ENCODE data around the gene CASZ1. TPM values are rescaled to one million over a fixed set of nuclear protein-coding genes. Genes with fewer than 3 reads are reported as not detected.

Gene CASZ1
- total RNA-seq, 1 donor from 2014 or later: 4.0 TPM

DNA sequence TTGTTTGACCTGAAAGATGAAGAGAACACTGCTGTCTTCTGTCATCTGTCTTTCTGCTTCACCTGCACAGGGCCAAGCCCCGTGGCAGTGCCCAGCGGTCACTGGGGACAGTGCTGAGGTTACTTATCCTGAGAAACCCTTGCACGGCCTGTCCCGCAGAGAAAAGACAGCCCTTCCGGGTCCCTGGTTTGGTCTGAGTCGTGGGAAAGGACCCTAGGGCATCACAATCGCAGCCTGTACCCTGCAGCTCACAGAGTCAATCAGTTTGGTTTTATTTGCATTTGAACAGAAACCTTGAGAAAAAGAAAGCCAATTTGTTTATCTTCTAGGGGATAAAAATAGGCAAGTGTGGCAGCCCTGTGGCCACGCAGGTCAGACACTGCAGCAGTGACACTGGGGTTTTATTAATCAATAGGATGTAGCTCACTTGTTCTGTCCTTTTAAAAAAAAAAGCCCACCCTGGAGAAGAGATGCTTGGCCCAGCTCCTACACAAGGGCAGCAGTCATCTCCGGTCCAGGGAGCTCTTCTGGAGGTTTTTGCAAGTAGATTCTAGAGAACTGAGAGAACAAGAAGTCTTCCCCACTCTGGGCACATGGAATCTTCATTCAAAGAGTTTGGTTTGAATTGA, 201.7 kb downstream of the CASZ1 start:
- Mint-ChIP-seq H3K9me3 (ENCODE audit: unreplicated experiment) (no peaks in the 10 kb centered on the region), H3K36me3 (ENCODE audit: low read depth, unreplicated experiment) (peaks cover 3% of the 10 kb centered on the region), H3K27ac (ENCODE audit: unreplicated experiment) (no peak overlapping the region), H3K4me1 (ENCODE audit: low read depth, unreplicated experiment) (peaks cover 14% of the 10 kb centered on the region), H3K27me3 (ENCODE audit: low read depth, unreplicated experiment) (no peaks in the 10 kb centered on the region), H3K4me3 (ENCODE audit: unreplicated experiment) (no peak overlapping the region)
- DNase-seq (ENCODE audit: low read depth) (no peak), FAIRE-seq (no peak)
- Histone ChIP-seq H3K27me3 (ENCODE audit: insufficient read depth, low read length) (no peaks in the 10 kb centered on the region), H3K4me2 (ENCODE audit: low read length) (no peak overlapping the region), H3K79me2 (ENCODE audit: insufficient read depth, low read length) (no peaks in the 10 kb centered on the region), H3K36me3 (ENCODE audit: insufficient read depth, low read length) (no peaks in the 10 kb centered on the region), H3K4me1 (ENCODE audit: insufficient read depth, low read length) (peaks cover 10% of the 10 kb centered on the region), H3K9me3 (ENCODE audit: insufficient read depth, low read depth, low read length) (no peaks in the 10 kb centered on the region), H3K27ac (ENCODE audit: low read depth, low read length) (no peak overlapping the region), H3K4me3 (ENCODE audit: insufficient read depth, low read depth, low read length) (no peak overlapping the region), H3K9ac (ENCODE audit: low read length) (no peak overlapping the region), H2AFZ (ENCODE audit: low read depth, low read length) (no peak overlapping the region), H4K20me1 (ENCODE audit: insufficient read depth, low read length) (peaks cover 11% of the 10 kb centered on the region)
- TF ChIP-seq, protein P1, sequence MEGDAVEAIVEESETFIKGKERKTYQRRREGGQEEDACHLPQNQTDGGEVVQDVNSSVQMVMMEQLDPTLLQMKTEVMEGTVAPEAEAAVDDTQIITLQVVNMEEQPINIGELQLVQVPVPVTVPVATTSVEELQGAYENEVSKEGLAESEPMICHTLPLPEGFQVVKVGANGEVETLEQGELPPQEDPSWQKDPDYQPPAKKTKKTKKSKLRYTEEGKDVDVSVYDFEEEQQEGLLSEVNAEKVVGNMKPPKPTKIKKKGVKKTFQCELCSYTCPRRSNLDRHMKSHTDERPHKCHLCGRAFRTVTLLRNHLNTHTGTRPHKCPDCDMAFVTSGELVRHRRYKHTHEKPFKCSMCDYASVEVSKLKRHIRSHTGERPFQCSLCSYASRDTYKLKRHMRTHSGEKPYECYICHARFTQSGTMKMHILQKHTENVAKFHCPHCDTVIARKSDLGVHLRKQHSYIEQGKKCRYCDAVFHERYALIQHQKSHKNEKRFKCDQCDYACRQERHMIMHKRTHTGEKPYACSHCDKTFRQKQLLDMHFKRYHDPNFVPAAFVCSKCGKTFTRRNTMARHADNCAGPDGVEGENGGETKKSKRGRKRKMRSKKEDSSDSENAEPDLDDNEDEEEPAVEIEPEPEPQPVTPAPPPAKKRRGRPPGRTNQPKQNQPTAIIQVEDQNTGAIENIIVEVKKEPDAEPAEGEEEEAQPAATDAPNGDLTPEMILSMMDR (IDR thresholded peaks at IDR 0.05; ENCODE audit: insufficient read depth, low read depth, low read length): no peak
- TF ChIP-seq EZH2 (IDR thresholded peaks at IDR 0.05; ENCODE audit: insufficient read depth, low read length): no peak

DNA sequence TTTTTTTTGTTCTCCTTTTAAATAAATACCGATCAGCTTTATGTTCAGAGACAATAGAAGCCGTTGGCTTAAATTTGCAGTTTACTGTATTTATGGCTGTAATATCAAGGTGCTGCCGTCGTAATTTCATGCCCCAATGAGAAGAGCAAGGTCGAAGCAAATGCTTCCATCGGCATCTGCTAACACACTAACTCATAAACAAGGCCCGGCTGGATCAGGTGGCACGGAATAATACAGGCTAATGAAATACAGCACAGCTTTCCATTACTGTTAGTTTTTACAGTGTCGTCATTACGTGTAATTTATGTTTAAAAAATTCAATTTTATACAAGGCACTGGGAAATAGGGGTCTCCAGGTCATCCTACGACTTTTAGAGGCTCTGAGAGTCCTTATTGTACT, 202.7 kb downstream of the CASZ1 start:
- peaks cover 11% of the 10 kb centered on the region for H4K20me1 ChIP-seq (ENCODE audit: insufficient read depth, low read length)
- no peak for DNase-seq (ENCODE audit: low read depth)
- Mint-ChIP-seq H3K27me3 (ENCODE audit: low read depth, unreplicated experiment) (no peaks in the 10 kb centered on the region), H3K27ac (ENCODE audit: unreplicated experiment) (no peak overlapping the region), H3K36me3 (ENCODE audit: low read depth, unreplicated experiment) (peaks cover 3% of the 10 kb centered on the region), H3K4me3 (ENCODE audit: unreplicated experiment) (no peak overlapping the region), H3K9me3 (ENCODE audit: unreplicated experiment) (no peaks in the 10 kb centered on the region), H3K4me1 (ENCODE audit: low read depth, unreplicated experiment) (peaks cover 5% of the 10 kb centered on the region)
- H2AFZ ChIP-seq (ENCODE audit: low read depth, low read length): no peak overlapping the region
- H3K27me3 ChIP-seq (ENCODE audit: insufficient read depth, low read length): no peaks in the 10 kb centered on the region
- H3K27ac ChIP-seq (ENCODE audit: low read depth, low read length): no peak overlapping the region
- no peak overlapping the region for H3K4me2 ChIP-seq (ENCODE audit: low read length)
- peaks cover 2% of the 10 kb centered on the region for H3K4me1 ChIP-seq (ENCODE audit: insufficient read depth, low read length)
- TF ChIP-seq EZH2 (IDR thresholded peaks at IDR 0.05; ENCODE audit: insufficient read depth, low read length): no peak
- TF ChIP-seq, protein P1 (IDR thresholded peaks at IDR 0.05; ENCODE audit: insufficient read depth, low read depth, low read length): no peak
- no peak overlapping the region for H3K9ac ChIP-seq (ENCODE audit: low read length)
- H3K4me3 ChIP-seq (ENCODE audit: insufficient read depth, low read depth, low read length): no peak overlapping the region
- no peaks in the 10 kb centered on the region for H3K79me2 ChIP-seq (ENCODE audit: insufficient read depth, low read length)
- no peak for FAIRE-seq
- H3K9me3 ChIP-seq (ENCODE audit: insufficient read depth, low read depth, low read length): no peaks in the 10 kb centered on the region
- no peaks in the 10 kb centered on the region for H3K36me3 ChIP-seq (ENCODE audit: insufficient read depth, low read length)

DNA sequence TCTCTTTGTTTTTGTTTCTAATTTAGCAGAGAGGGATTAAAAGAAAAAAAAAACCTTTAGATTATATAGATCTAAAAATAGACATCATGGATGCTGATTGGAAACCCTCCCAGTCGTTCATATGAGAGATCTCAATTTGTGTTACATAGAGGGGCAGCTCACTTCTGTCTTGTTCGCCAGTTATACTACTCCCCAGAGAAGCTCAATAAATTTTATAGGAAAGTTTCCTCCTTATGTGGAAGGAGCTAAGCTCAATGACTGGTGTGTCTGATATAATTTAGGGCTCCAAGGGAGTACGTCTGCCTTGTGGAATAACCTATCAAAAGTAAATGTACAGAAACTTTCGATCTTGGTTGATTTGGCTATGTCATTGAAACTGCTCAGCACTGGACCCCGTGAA, 204.1 kb downstream of the CASZ1 start:
- H2AFZ ChIP-seq (ENCODE audit: low read depth, low read length): no peak overlapping the region
- no peaks in the 10 kb centered on the region for H3K9me3 Mint-ChIP-seq (ENCODE audit: unreplicated experiment)
- H3K9ac ChIP-seq (ENCODE audit: low read length): no peak overlapping the region
- no peaks in the 10 kb centered on the region for H3K9me3 ChIP-seq (ENCODE audit: insufficient read depth, low read depth, low read length)
- H3K27ac Mint-ChIP-seq (ENCODE audit: unreplicated experiment): no peak overlapping the region
- peaks cover 3% of the 10 kb centered on the region for H3K36me3 Mint-ChIP-seq (ENCODE audit: low read depth, unreplicated experiment)
- H3K4me1 Mint-ChIP-seq (ENCODE audit: low read depth, unreplicated experiment): peaks cover 2% of the 10 kb centered on the region
- no peaks in the 10 kb centered on the region for H3K27me3 ChIP-seq (ENCODE audit: insufficient read depth, low read length)
- H3K27ac ChIP-seq (ENCODE audit: low read depth, low read length): no peak overlapping the region
- H3K4me3 ChIP-seq (ENCODE audit: insufficient read depth, low read depth, low read length): no peak overlapping the region
- no peaks in the 10 kb centered on the region for H3K27me3 Mint-ChIP-seq (ENCODE audit: low read depth, unreplicated experiment)
- H3K4me3 Mint-ChIP-seq (ENCODE audit: unreplicated experiment): no peak overlapping the region
- peaks cover 9% of the 10 kb centered on the region for H4K20me1 ChIP-seq (ENCODE audit: insufficient read depth, low read length)
- no peaks in the 10 kb centered on the region for H3K36me3 ChIP-seq (ENCODE audit: insufficient read depth, low read length)
- FAIRE-seq (no peak), DNase-seq (ENCODE audit: low read depth) (no peak)
- H3K4me1 ChIP-seq (ENCODE audit: insufficient read depth, low read length): no peaks in the 10 kb centered on the region
- H3K79me2 ChIP-seq (ENCODE audit: insufficient read depth, low read length): no peaks in the 10 kb centered on the region
- TF ChIP-seq, protein P1 (IDR thresholded peaks at IDR 0.05; ENCODE audit: insufficient read depth, low read depth, low read length): no peak
- TF ChIP-seq EZH2 (IDR thresholded peaks at IDR 0.05; ENCODE audit: insufficient read depth, low read length): no peak
- H3K4me2 ChIP-seq (ENCODE audit: low read length): no peak overlapping the region
